Keratinocyte (primary cell): ENCODE results near the gene SERPINA1. TPM values are rescaled to one million over a fixed set of nuclear protein-coding genes. Genes with fewer than 3 reads are reported as not detected.

Experiments used
- DNase-seq: peaks from one replicate; pipeline ENCODE4 v3.0.0-alpha.2; 2011; ENCODE audit warnings: low read depth, missing footprints, low spot score
- FAIRE-seq: peaks from 2 replicates; lab custom pipeline; 2011; peaks lifted over from hg19 to GRCh38; lab: Jason Lieb, UNC
- H2AFZ ChIP-seq: 2 replicates; pipeline ENCODE4 v1.6.0; 2012; ENCODE audit warnings: low read length, control low read depth, inconsistent platforms; ENCODE audit not compliant: control insufficient read depth
- H3K27ac ChIP-seq: 2 replicates; pipeline ENCODE4 v1.5.1; 2011; ENCODE audit warnings: low read length; ENCODE audit not compliant: control insufficient read depth, insufficient read depth
- H3K27me3 ChIP-seq: 3 replicates; pipeline ENCODE4 v1.6.0; 2011; ENCODE audit warnings: low read length; ENCODE audit not compliant: control insufficient read depth, insufficient read depth; ENCODE audit errors: extremely low read depth
- H3K36me3 ChIP-seq, 2 experiments: 2 replicates in 1 of 2; 3 replicates in 1 of 2; pipeline ENCODE4 v1.5.1; 2011; ENCODE audit warnings: low read length in 2 of 2, mild to moderate bottlenecking in 1 of 2; ENCODE audit not compliant: control insufficient read depth in 2 of 2, insufficient read depth in 2 of 2; ENCODE audit errors: extremely low read depth in 1 of 2
- H3K4me1 ChIP-seq: 3 replicates; pipeline ENCODE4 v1.5.1; 2011; ENCODE audit warnings: low read length; ENCODE audit not compliant: control insufficient read depth, insufficient read depth; ENCODE audit errors: extremely low read depth
- H3K4me2 ChIP-seq: 3 replicates; pipeline ENCODE4 v1.6.0; 2011; ENCODE audit warnings: low read depth, low read length; ENCODE audit not compliant: control insufficient read depth, insufficient read depth; ENCODE audit errors: extremely low read depth
- H3K4me3 ChIP-seq, 3 experiments: fragments of 200-600 bp in 1 of 3; sonication (generic) in 1 of 3; 2 replicates in 2 of 3; 3 replicates in 1 of 3; pipeline ENCODE4 v1.5.1; 2011 to 2016; ENCODE audit warnings: low read length in 3 of 3, mild to moderate bottlenecking in 3 of 3, control low read depth in 2 of 3, inconsistent platforms in 1 of 3, low read depth in 1 of 3, mixed read lengths in 1 of 3, mixed run types in 1 of 3, moderate library complexity in 1 of 3; ENCODE audit not compliant: control insufficient read depth in 2 of 3, insufficient read depth in 2 of 3; ENCODE audit errors: extremely low read depth in 1 of 3
- H3K79me2 ChIP-seq: 2 replicates; pipeline ENCODE4 v1.6.0; 2012; ENCODE audit warnings: low read length; ENCODE audit not compliant: control insufficient read depth, insufficient read depth
- H3K9ac ChIP-seq: 3 replicates; pipeline ENCODE4 v1.6.0; 2011; ENCODE audit warnings: low read length; ENCODE audit not compliant: control insufficient read depth, insufficient read depth; ENCODE audit errors: extremely low read depth
- H3K9me1 ChIP-seq: 3 replicates; pipeline ENCODE4 v1.6.0; 2011; ENCODE audit warnings: low read length; ENCODE audit not compliant: control insufficient read depth, insufficient read depth; ENCODE audit errors: extremely low read depth
- H3K9me3 ChIP-seq: 2 replicates; pipeline ENCODE4 v1.5.1; 2012; ENCODE audit warnings: low read depth, low read length; ENCODE audit not compliant: control insufficient read depth
- H4K20me1 ChIP-seq: 3 replicates; pipeline ENCODE4 v1.6.0; 2011; ENCODE audit warnings: low read length; ENCODE audit not compliant: control insufficient read depth, insufficient read depth; ENCODE audit errors: extremely low read depth
- EZH2 ChIP-seq: IDR thresholded peaks from one replicate; pipeline ENCODE4 v1.6.1; 2012; ENCODE audit warnings: inconsistent platforms, mild to moderate bottlenecking, low read length, moderate library complexity
- dilution Hi-C: fragments of 300-500 bp; cut with MboI; formaldehyde crosslinking; loops from one replicate; pipeline ENCODE4 v1.7.0; 2020; ENCODE audit warnings: low sequenced_read_pairs; ENCODE audit not compliant: extremely low pct_ligation_motif_present
- polyA plus RNA-seq, 5 experiments: library from polyadenylated mRNA; depleted of rRNA in 3 of 5; stranded (reverse) in 3 of 5; stranded (forward) in 1 of 5; unstranded in 1 of 5; fragments of >200 nt; gene quantifications; 1 replicate in 1 of 5; 2 replicates in 3 of 5; 3 replicates in 1 of 5; pipeline versions ENCODE4 v1.2.1 to v1.2.3, GENCODE V29; 2011 to 2012; ENCODE audit warnings: missing spikeins in 2 of 5, low read depth in 1 of 5, low replicate concordance in 1 of 5
- TF ChIP-seq, protein P1 (sequence below), 3 experiments: IDR thresholded peaks in 1 of 3; conservative IDR thresholded peaks in 1 of 3; optimal IDR thresholded peaks in 1 of 3; 2 replicates in 2 of 3; 3 replicates in 1 of 3; pipeline versions ENCODE3 to v1.5.1; 2011; ENCODE audit warnings: low read length in 3 of 3, mild to moderate bottlenecking in 3 of 3, moderate library complexity in 2 of 3, control low read depth in 1 of 3, inconsistent platforms in 1 of 3; ENCODE audit not compliant: insufficient read depth in 2 of 3; ENCODE audit errors: extremely low read depth in 1 of 3

Gene SERPINA1
- polyA plus RNA-seq, 1 donor (not counting 4 experiments of a cell fraction or from before 2014, with no cell fraction given), result 0.71 TPM

DNA sequence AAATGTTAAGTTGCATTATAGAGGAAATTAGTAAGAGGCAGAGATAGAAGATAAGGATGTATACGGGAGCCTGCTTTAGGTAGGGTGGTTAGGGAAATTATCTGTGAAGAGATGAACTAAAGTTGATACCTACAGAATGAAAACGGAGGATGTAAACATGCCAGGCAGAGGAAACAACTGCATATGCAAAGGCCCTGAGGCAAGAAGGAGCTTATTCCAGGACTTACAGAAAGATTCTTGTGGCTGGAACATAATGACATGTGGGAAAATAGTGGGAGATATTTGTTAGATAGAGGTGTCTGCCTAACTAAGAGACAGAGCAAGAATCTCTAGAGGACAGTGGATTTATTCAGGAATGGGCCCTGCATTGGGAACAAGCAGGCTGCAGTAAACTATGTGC is 16.2 kb upstream of the SERPINA1 start:
- peaks cover 17% of the 10 kb centered on the region for H3K4me1 ChIP-seq
- H2AFZ ChIP-seq, result no peak overlapping the region
- no peaks in the 10 kb centered on the region for H4K20me1 ChIP-seq
- no peak overlapping the region for H3K27ac ChIP-seq
- H3K36me3 ChIP-seq, result no peaks in the 10 kb centered on the region
- no peak overlapping the region for H3K4me3 ChIP-seq
- no peaks in the 10 kb centered on the region for H3K27me3 ChIP-seq
- H3K4me2 ChIP-seq, result no peak overlapping the region
- TF ChIP-seq, protein P1, sequence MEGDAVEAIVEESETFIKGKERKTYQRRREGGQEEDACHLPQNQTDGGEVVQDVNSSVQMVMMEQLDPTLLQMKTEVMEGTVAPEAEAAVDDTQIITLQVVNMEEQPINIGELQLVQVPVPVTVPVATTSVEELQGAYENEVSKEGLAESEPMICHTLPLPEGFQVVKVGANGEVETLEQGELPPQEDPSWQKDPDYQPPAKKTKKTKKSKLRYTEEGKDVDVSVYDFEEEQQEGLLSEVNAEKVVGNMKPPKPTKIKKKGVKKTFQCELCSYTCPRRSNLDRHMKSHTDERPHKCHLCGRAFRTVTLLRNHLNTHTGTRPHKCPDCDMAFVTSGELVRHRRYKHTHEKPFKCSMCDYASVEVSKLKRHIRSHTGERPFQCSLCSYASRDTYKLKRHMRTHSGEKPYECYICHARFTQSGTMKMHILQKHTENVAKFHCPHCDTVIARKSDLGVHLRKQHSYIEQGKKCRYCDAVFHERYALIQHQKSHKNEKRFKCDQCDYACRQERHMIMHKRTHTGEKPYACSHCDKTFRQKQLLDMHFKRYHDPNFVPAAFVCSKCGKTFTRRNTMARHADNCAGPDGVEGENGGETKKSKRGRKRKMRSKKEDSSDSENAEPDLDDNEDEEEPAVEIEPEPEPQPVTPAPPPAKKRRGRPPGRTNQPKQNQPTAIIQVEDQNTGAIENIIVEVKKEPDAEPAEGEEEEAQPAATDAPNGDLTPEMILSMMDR (optimal IDR thresholded peaks at IDR 0.05 in 1 of 3, IDR thresholded peaks at IDR 0.05 in 1 of 3, conservative IDR thresholded peaks at IDR 0.05 in 1 of 3; ENCODE audit: extremely low read depth in 1 of 3, insufficient read depth in 2 of 3, low read length in 3 of 3), result no peak
- no peak for TF ChIP-seq EZH2
- no peak overlapping the region for H3K9ac ChIP-seq
- no peaks in the 10 kb centered on the region for H3K9me1 ChIP-seq
- no peaks in the 10 kb centered on the region for H3K79me2 ChIP-seq
- no peak for FAIRE-seq
- dilution Hi-C loops, result no loop called here
- no peak for DNase-seq
- H3K9me3 ChIP-seq, result no peaks in the 10 kb centered on the region

DNA sequence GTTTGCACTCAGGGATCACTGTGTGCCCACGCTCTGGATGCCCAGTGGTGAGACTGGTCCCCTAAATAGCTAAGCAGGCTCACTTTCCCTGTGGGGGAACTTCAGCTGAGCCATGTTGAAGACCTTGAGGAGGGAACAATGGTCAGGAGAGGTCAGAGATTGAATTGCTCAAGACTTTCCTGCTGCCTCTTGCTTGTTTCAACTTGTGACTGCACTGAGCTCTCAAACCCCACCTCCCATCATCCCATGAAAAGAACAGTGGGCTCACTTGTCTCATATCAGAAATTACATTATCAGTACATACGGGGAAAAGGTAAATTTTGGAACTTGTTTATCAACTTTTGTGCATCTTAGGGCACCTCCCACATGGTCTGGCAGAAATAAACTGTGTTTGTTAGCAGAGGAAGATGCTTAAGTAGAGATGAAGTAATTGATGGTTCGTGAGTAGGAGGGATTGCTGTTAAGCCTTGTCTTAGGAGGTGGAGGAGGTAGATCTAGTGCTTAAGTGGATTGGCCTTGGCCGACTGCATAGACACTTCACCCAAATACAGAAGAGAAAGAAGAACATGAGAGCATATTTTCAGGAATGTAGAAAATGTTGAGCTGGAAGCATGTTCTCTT is 15.0 kb upstream of the SERPINA1 start:
- Histone ChIP-seq H3K4me1 (peaks cover 17% of the 10 kb centered on the region), H3K36me3 (no peaks in the 10 kb centered on the region), H3K9me1 (no peaks in the 10 kb centered on the region), H2AFZ (no peak overlapping the region), H3K9ac (no peak overlapping the region), H3K27ac (no peak overlapping the region), H4K20me1 (no peaks in the 10 kb centered on the region), H3K79me2 (no peaks in the 10 kb centered on the region), H3K4me3 (no peak overlapping the region), H3K4me2 (no peak overlapping the region), H3K9me3 (no peaks in the 10 kb centered on the region), H3K27me3 (no peaks in the 10 kb centered on the region)
- dilution Hi-C loops, result no loop called here
- TF ChIP-seq, protein P1 (optimal IDR thresholded peaks at IDR 0.05 in 1 of 3, IDR thresholded peaks at IDR 0.05 in 1 of 3, conservative IDR thresholded peaks at IDR 0.05 in 1 of 3; ENCODE audit: extremely low read depth in 1 of 3, insufficient read depth in 2 of 3, low read length in 3 of 3), result no peak
- no peak for TF ChIP-seq EZH2
- peak; percentile 26 for FAIRE-seq
- no peak for DNase-seq
